HG03342 (cell line): ENCODE data around the gene HPCA.

ENCODE experiments used
- ATAC-seq: cut with Tn5 transposase; IDR thresholded peaks from one replicate; pipeline ENCODE4 v1.9.1; 2021; ENCODE audit warnings: mild to moderate bottlenecking, moderate library complexity; ENCODE audit not compliant: unreplicated experiment

The HPCA gene

GRCh38 chr1:32928285-32928684, 42.0 kb downstream of the HPCA start:
- ATAC-seq = no peak

DNA sequence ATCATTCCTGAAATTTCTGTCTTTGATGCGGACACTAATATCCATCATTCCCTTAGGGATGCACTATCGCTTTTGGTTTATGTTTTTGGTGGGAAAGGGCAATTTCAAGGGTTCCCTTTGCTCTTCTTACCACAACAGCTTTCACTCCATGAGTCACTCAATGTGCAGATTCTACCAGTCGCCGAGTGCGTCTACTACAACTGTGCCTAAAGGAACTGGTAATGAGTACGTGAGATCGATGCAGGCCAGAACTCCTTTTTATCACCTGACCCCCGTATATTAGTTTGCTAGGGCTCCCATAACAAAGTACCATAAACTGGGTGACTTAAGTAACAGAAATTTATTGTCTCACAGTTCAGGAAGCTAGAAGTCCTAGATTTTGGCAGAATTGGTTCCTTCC, 42.4 kb downstream of the HPCA start:
- ATAC-seq = no peak

DNA sequence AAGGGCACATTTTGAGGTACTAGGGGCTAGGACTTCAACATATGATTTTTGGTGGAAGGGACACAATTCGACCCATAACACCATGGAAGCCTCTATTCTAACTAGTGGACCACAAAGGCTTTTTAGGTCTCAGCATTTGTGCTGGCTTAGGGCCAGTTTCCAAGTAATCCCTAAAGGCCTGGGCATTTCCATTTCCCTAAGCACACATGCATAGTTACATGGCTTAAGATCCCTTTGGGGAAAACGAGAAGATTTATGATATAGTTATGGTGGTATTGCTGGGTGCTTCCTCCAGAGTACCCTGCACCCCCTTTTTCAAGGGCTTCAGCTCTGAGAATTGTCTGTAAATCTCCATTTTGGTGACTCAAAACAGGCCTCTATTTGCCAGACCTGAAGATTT, 43.1 kb downstream of the HPCA start:
- ATAC-seq = no peak

GRCh38 chr1:32931760-32932159, 45.5 kb downstream of the HPCA start:
- no peak for ATAC-seq

DNA sequence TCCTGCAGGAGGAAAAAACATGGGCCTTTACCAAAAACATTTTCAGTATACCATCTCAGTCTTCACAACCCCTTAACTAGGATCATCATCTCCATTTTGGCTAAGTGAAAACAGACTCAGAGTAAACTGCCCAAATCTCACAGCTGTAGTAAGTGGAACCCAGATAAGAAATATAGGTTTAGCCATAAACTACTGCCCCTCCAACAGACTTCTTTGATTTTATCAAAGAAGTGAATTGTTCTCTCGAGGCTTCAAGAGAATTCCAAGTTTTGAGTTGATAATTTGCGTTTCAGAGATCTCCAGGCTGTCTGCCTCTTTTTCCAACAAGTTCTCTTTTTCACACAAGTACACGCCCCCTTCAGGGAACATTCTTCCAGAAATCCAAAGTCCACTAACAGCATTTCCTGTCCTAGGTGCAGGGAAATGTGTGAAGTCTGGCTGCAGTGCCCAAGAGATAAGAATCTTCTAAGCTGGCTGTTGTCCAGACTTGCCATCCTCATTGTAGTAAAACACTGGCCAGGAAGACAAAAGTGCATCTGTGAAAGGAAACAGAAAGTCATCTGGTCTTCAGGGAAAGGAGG, 47.5 kb downstream of the HPCA start:
- no peak for ATAC-seq

- ATAC-seq = no peak
These were observed 48.2 kb downstream of the HPCA start for GRCh38 chr1:32934535-32934934.

- no peak for ATAC-seq
These were observed 50.8 kb downstream of the HPCA start for GRCh38 chr1:32937061-32937460.

GRCh38 chr1:32939655-32940371, 53.5 kb downstream of the HPCA start:
- no peak for ATAC-seq

DNA sequence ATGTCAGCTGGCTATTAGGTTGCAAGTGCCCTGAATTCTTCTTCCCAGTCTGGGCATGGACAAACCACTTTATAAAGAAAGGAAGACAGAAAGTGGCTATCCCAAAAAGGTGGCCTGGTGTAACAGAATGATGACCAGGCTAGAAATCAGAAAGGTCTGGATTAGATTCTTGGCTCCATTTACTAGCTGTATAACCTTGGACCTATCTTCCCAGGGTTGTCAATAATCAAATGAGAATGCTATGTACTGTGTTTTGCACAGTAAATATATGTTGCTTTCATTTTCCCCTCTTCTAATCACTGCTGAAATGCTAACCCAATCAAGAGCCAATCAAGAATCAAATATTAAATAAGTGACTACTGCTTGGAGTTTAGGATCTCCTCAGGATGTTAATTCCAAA, 57.9 kb downstream of the HPCA start:
- no peak for ATAC-seq
